CD4-positive, alpha-beta T cell treated with Interleukin-4 for 4 hours (primary cell): ENCODE measurements around the gene ZNF714.

ENCODE experiments used
- DNase-seq: peaks from one replicate; pipeline ENCODE4 v3.0.0-alpha.2; 2020

Gene ZNF714

DNA sequence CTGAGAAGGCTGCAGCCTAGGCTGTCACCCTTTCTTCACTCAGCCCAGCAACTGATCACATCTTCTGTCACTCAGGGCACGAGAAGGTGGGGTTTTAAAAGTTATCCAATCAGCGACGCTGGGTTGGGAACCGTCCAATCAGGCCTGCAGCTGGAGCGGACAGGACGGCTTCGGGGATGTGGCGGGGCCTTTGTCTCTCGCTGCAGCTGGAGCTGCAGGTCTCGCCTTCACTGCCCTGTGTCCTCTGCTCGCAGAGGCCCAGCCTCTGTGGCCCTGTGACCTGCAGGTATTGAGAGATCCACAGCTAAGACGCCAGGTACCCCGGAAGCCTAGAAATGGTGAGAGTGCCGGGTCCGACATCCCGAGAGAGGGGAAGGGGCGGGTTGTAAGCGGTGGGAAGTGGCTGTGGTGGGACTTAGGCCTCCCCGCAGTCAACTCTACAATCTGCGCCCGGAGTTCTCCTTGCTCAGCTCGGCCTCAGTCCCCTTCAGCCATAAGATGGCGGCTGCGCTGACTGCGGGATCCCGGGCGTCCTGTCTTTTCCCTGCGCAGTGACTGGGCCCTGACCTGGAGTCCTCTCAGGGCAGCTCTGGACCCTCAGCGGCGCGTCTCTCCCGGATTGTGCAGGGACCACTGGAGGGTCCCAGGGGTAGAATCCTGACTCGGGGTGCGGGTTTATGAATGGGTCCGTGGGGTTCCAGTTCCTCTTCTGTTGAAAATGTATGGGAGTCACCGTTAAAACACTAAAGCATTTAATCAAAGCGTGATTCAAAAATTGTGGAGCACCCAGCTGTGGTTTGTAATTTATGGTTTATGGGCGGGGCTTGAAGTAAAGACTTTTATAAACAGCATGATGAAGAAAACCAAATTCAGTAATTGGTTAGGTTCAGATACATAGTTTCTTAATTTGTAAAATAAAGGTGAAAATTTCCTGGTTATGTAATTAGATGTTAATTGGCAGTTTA is at the start of gene ZNF714:
ZNF714 (plus strand) TSS at position 193 of the 965 bp plus-strand sequence. CDS start 16,066 bp downstream, outside the sequence.
- peak; percentile 88 for DNase-seq

DNA sequence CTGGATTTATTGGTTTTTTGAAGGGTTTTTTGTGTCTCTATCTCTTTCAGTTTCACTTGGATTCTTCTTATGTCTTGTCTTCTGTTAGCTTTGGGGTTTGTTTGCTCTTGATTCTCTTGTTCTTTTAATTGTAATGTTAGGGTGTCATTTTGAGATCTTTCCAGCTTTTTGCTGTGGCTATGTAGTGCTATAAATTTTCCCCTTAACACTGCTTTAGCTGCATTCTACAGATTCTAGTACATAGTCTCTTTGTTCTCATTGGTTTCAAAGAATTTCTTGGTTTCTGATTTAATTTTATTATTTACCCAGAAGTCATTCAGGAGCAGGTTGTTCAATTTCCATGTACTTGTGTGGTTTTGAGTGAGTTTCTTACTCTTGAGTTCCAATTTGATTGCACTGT is 37.0 kb upstream of the ZNF714 start:
- no peak for DNase-seq

DNA sequence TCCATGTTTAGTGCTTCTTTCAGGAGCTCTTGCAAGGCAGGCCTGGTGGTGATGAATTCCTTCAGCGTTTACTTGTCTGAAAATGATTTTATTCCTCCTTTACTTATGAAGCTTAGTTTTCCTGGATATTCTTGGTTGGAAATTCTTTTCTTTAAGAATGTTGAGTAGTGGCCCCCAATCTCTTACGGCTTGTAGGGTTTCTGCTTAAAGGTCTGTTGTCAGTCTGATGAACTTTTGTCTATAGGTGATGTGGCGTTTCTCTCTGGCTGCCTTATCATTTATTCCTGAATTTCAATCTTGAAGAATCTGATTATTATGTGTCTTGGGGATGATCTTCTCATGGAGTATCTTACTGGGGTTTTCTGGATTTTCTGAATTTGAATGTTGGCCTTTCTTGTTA is 35.5 kb upstream of the ZNF714 start:
- no peak for DNase-seq

DNA sequence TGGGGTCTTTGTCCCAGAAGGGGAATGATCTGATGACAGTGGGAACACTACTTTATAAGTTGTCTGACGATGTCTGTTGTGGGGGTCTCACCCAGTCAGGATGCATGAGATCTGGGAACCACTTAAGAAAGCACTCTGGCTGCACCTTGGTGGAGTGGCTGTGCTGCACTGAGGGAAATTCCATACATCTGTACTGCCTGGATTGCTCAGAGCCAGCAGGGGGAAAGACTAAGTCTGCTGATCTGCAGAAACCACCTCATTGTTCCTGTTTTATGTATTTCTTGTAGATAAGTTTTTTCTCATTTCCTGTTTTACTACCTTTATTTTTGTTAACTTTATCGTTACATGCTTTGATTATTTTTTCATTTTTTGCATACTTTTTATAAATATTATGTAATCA is 34.3 kb upstream of the ZNF714 start:
- no peak for DNase-seq

DNA sequence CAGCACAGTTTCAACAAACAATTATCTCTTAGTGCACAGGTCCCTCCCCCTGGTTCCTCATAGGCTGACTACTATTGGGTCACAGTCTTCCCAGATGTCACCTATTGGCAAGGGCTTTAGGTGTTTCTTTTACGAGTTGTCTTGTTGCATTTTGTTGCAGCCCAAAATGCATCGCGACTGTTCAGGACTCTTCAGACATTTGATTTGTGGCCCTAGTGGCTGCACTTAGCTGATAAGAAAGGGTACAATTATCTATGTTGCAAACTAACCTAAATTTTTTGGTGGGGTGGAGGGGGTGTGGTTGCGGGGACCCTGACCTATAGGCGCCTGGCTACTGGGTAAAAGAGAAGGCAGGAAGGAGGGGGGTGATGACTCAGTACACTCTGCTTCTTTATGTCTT is 29.1 kb upstream of the ZNF714 start:
- no peak for DNase-seq

DNA sequence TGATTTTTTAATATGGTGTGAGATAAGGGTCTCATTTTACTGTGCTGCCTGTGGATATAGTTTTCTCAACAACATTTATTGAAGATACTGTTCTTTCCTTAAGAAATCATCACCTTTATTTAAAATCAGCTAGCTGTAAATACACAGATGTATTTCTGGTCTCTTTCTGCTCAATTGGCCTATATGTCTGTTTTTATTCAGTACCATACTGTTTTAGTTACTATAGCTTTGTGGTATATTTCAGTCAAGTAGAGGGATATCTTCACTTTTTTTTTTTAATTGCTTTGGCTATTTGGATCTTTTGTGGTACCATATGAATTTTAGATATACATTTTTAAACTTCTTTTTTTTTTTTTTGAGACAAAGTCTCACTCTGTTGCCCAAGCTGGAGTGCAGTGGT is 16.7 kb upstream of the ZNF714 start:
- no peak for DNase-seq

DNA sequence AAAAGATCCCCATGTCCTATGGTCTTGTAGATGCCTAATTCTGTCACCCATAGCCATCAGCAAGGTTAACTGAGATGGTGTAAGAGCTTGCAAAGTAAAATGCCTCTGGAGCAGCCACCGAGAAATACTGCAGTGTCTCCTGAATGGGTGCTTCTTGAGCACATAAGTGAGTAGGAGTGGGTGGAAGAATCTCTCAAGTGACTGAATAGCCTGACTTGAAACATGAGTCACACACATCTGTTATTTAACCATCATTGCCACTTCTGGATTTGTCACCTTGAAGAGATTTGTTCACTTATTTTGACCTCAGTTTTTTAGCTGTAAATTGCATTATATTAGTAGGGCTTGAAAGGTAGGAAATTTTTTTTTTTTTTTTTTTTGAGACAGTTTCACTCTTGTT is 2.3 kb downstream of the ZNF714 start:
- no peak for DNase-seq

DNA sequence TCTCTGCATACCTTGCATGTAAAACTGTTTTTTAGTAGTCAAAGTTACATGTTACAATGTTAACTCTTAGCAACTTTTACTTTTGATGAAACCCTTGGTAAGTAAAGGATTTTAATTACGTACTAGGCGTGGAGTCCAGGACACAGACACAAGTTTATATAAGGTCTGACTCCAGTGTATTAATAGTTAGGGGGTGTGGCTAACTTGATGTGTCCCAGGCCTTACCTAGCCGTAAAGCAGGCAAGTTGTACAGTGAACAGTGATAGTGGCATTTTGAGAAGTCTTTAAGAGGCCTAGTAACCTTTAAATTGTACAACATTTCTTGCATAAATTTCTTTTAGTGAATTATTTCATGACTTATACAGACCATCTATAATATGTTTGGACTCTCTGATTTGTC is 5.9 kb downstream of the ZNF714 start:
- DNase-seq, result no peak

DNA sequence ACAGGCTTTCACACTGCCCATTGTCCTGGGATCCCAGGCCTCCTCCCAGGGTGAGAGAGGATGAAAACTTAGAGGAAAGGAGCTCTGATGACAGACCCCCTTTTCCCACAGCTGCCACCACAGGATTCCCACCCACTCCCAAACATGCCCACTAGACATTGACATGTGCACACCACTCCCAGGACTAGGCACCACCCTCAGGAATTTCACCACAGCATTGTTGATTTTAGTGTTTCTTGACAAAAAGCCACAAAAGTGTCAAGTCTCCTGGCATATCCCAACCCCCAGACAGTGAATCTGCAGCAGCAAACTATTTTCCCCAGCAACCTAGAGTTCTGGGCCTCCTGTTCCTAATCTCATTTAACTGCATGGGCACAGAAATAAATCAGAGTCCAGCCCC is 10.1 kb downstream of the ZNF714 start:
- DNase-seq, result no peak

DNA sequence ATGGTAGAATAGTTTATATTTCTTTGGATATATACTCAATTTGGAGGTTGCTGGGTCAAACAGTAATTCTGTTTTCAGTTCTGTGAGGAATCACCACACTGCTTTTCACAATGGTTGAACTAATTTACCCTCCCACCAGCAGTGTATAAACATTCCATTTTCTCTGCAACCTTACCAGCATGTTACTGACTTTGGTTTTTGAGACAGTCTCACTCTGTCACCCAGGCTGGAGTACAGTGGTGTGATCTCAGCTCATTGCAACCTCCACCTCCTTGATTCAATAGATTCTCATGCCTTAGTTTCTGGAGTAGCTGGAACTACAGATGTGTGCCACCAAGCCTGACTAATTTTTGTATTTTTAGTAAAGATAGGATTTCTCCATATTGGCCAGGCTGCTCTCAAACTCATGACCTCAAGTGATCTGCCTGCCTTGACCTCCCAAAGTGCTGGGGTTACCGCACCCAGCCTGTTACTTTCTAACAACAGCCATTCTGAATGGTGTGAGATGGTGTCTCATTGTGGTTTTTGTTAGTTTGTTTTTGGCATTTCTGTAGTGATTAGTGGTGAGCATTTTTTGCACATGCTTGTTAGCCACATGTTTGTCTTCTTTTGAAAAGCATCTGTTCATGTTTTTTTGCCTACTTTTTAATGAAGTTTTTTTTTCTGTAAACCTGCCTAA is 12.5 kb downstream of the ZNF714 start:
- DNase-seq, result no peak

DNA sequence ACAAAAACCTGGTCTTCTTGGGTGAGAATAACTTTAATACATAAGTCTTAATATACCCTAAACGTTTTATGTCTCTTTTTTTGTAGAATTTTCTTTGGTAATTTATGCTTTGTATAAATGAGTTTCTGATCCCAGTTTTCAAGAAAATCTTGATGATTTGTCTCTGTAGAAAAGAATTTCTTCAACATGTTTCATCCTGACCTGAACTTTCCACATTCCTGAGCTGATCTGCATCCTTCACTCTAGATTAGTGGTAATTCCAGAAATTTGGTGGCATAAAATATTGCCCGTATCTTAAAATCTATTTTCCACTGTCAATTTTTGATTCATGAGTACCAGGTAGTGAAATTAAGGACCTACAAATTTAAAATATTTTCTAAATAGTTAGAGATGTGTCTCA is 16.3 kb downstream of the ZNF714 start:
- no peak for DNase-seq

DNA sequence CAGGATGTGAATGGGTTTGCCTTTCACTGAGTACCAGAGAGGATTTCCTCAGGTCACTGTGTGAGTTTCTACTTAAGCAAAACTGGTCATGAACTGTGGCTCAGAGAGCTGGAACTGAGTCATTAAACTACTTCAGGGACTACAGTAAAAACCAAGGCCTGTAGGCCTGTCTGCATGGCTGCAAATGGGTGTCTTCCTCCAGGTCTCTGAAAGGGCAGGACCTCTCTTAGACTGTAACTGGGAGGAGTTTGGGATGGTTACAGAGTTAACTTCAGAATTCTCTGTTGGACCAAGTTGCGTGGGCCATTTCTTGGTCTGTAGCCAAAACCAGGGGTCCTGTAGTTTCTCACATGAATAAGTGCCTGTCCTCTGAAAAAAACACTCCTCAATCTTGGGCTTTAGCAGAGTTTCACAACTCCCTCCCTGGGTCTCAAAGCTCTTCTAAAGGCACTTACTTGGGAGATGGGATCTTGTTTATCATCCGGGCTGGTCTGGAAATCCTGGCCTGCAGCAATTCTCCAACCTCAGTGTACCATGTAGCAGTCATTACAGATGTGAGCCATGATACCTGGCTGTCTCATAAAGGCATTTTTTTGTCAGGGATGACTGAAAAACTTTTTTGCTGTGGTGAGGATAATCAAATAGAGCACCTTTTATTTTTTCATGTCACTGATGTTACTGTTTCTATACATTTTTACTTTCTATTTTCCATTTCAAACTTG is 19.7 kb downstream of the ZNF714 start:
- DNase-seq, result no peak

DNA sequence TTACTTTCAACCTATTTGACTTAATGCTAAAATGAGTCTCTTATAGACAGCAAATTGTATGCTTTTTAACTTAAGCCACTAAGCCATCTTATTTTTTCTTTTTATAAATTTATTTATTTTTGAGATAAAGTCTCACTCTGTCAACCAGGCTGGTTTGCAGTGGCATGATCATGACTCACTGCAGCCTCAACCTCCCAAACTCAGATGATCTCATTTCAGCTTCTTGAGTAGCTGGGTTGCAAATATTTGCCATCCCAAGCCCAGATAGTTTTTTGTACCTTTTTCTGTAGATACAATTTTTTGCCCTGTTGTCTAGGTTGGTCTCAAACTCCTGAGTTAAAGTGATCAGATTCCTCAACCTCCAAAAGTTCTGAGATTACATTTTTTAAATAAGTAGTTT is 27.1 kb downstream of the ZNF714 start:
- DNase-seq, result no peak

DNA sequence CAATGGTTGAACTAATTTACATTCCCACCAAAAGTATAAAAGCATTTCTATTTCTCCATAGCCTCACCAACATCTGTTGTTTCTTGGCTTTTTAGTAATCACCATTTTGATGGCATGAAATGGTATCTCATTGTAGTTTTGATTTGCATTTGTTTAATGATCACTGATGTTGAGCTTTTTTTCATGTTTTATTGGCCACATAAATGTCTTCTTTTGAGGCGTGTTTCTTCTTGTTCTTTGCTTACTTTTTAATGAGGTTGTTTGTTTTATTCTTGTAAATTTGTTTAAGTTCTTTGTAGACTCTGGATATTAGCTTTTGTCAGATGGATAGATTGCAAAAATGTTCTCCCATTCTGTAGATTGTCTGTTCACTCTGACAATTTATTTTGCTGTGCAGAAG is 28.2 kb downstream of the ZNF714 start:
- no peak for DNase-seq

DNA sequence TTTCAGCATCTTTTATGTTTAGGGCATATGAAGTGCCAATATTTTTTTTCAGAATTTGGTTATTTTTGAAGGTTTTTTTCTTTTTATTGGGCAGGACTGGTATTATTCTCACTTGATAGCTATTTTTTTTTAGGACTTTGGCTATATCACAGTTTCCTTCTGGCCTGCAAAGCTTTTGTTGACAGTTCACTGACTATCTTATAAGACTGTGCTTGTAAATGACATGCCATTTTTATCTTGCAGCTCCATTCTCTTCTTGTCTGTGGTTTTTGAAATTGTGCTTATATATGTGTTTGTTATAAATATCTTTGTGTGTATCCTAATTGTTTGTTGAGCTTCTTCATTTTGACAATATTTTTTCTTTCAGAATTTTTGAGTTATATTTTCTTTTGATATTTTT is 33.4 kb downstream of the ZNF714 start:
- no peak for DNase-seq

DNA sequence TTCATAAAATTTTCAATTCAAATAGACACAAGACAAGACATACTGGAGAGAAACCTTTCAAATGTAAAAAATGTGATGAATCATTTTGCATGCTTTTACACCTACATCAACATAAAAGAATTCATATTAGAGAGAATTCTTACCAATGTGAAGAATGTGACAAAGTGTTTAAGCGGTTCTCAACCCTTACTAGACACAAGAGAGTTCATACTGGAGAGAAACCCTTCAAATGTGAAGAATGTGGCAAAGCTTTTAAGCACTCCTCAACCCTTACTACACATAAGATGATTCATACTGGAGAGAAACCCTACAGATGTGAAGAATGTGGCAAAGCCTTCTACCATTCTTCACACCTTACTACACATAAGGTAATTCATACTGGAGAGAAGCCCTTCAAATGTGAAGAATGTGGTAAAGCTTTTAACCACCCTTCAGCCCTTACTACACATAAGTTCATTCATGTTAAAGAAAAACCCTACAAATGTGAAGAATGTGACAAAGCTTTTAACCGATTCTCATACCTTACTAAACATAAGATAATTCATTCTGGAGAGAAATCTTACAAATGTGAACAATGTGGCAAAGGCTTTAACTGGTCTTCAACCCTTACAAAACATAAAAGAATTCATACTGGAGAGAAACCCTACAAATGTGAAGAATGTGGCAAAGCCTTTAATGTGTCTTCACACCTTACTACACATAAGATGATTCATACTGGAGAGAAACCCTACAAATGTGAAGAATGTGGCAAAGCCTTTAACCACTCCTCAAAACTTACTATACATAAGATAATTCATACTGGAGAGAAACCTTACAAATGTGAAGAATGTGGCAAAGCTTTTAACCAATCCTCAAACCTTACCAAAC is 35.3 kb downstream of the ZNF714 start:
- no peak for DNase-seq

DNA sequence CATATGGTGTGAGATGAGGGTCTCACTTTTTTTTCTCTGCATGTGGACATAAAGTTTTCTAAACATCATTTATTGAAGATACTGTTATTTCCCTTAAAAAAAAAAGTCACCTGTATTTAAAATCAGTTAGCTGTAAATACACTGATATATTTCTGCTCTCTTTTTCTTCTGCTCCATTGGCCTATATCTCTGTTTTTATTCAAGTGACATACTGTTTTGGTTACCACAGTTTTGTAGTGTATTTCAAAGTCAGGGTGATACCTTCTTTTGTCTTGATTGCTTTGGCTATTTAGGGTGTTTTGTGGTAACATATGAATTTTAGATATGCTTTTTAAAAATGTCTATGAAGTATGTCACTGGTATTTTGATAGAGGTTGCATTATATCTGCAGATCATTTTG is 44.1 kb downstream of the ZNF714 start:
- no peak for DNase-seq

DNA sequence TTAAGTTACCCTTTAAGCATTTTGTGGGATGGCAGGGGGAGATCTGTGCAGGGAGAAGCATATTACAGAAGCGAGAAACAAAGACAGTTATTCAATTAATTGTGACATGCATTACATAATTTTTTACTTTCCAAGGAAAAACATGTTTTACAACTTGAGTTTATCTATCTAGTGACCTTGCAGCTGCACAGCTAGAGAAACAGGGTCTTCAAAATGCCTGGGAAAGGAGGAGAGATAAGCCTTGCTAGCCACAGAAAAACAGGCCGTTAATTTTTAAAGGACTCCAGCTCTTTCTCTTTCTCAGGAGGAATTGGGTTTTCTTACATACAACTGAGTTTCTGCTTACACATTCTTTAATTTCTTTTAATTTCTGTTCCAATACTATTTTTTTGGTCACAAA is 45.0 kb downstream of the ZNF714 start:
- no peak for DNase-seq

DNA sequence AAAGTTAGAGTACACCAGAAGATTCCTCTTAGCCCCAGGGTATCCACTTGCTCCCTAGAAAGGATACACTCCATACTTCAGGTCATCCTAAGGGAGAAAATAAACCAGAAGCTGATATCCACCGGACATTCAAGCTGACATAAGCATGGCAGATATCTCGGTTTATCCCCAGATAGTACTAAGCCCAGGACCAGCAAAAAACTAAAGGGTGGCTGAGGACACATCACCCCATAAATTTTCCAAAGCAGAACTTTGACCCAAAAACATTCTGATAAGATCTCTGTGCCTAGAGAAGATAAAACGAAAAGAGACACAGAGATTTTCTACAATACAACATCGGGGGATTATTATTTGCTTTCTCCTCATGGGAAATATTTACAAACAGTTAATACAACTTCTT is 45.9 kb downstream of the ZNF714 start:
- no peak for DNase-seq

DNA sequence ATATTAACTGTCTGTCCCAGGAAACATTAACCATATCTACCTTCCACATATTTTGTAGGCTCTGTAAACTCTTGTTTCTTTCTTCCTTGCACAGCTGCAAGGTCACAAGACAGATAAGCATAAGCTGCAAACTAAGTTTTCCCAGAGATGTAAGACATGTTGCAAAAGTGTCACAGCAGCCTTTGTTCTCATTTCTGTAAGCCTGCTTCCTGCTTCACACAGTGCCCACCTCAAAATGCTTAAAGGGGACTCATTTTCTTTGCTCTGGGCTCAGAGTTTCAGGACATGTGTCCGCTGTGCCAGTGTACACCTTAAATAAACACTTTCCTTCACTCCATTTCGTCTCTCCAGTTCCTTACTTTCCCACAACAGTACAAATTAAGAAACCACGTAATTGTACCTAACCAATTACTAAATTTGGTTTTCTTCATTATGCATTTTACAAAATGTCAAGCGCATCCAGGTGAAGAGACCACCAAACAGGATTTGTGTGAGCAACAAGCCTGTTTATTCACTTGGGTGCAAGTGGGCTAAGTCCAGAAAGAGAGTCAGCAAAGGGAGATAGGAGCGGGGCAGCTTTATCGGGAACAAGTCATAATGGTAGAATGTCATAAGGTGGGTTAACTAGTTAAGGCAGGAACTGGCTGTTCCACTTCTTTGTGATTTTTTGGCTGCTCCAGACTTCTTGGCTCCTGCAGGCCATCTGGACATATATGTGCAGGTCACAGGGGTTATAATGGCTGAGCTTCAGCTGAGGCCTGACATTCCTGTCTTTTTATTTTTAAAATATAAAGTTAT is 47.1 kb downstream of the ZNF714 start:
- no peak for DNase-seq

DNA sequence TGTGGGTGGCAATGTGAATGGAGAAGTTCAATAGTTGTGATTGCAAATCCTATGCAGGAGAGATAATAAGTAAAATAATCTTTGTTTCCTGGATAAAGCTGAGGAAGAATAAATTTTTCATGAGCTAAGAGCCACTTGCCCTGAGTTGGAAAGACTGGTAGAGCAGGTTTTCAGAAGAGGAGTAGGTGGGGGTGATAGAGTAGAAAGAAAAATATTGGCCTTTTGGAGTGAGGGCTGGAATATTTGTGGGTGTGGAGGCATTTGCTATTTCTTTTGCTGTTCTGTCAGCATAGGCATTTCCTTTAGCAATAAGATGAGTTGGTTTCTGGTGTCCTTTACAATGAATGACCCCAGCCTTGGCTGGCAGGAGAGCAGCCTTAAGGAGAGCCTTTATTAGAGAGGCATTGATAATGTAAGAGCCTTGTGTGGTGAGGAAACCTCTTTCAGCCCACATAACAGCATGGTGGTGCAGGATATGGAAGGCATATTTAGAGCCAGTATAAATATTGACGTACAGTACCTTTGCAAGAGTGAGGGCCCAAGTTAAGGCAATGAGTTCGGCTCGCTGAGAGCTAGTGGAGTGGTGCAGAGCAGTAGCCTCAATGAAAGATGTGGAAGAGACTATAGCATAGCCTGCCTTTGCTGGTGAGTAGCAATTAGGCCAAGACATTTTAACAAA is 48.2 kb downstream of the ZNF714 start:
- DNase-seq, result no peak
